ENCODE data around the gene ZNF215. TPM values are rescaled to one million over a fixed set of nuclear protein-coding genes. Genes with fewer than 3 reads are reported as not detected.
"Not testable (repeated sequence)": the region's sequence is repeated elsewhere in the genome, so short reads cannot be mapped to it uniquely, and the experiment has no call there.

Gene ZNF215
- total and polyA plus RNA-seq, 4 donors, result 0.07 to 0.42 (median 0.20) TPM

GRCh38 chr11:6898911-6899310 lies 27.3 kb upstream of the ZNF215 start:
- H3K27ac ChIP-seq (ENCODE audit: low read depth in 1 of 2, low read length in 2 of 2), result no peak overlapping the region
- no peaks in the 10 kb centered on the region for H3K4me1 ChIP-seq (ENCODE audit: control insufficient read depth in 4 of 4, insufficient read depth in 4 of 4, low read length in 3 of 4)
- H3K9me3 ChIP-seq (ENCODE audit: control insufficient read depth in 4 of 4, low read length in 3 of 4), result no peaks in the 10 kb centered on the region
- TF ChIP-seq HNF4G (IDR thresholded peaks at IDR 0.05) (no peak), REST (IDR thresholded peaks at IDR 0.05) (no peak), FOXA2 (IDR thresholded peaks at IDR 0.05) (no peak), GABPA (IDR thresholded peaks at IDR 0.05 in 1 of 2, conservative IDR thresholded peaks at IDR 0.05 in 1 of 2) (no peak), RAD21 (IDR thresholded peaks at IDR 0.05) (no peak), YY1 (IDR thresholded peaks at IDR 0.05) (no peak), JUND (IDR thresholded peaks at IDR 0.05) (no peak), SP1 (IDR thresholded peaks at IDR 0.05) (no peak), FOXA1 (IDR thresholded peaks at IDR 0.05) (no peak), EGR1 (IDR thresholded peaks at IDR 0.05; ENCODE audit: low read depth in 2 of 2) (no peak), RXRA (IDR thresholded peaks at IDR 0.05) (no peak)
- TF ChIP-seq, protein P1, sequence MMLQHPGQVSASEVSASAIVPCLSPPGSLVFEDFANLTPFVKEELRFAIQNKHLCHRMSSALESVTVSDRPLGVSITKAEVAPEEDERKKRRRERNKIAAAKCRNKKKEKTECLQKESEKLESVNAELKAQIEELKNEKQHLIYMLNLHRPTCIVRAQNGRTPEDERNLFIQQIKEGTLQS (IDR thresholded peaks at IDR 0.05), result no peak
- TF ChIP-seq, protein P2, sequence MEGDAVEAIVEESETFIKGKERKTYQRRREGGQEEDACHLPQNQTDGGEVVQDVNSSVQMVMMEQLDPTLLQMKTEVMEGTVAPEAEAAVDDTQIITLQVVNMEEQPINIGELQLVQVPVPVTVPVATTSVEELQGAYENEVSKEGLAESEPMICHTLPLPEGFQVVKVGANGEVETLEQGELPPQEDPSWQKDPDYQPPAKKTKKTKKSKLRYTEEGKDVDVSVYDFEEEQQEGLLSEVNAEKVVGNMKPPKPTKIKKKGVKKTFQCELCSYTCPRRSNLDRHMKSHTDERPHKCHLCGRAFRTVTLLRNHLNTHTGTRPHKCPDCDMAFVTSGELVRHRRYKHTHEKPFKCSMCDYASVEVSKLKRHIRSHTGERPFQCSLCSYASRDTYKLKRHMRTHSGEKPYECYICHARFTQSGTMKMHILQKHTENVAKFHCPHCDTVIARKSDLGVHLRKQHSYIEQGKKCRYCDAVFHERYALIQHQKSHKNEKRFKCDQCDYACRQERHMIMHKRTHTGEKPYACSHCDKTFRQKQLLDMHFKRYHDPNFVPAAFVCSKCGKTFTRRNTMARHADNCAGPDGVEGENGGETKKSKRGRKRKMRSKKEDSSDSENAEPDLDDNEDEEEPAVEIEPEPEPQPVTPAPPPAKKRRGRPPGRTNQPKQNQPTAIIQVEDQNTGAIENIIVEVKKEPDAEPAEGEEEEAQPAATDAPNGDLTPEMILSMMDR (IDR thresholded peaks at IDR 0.05; ENCODE audit: low read depth, low read length, missing input control), result no peak
- H3K9ac ChIP-seq (ENCODE audit: low read depth in 1 of 2, low read length in 2 of 2), result no peak overlapping the region
- H3K27me3 ChIP-seq (ENCODE audit: control insufficient read depth in 4 of 4, insufficient read depth in 4 of 4, low read length in 3 of 4), result peaks cover 0 to 2% (median 0%) of the 10 kb centered on the region in 4 donors
- no peak overlapping the region for H3K4me3 ChIP-seq (ENCODE audit: low read depth in 1 of 3, low read length in 3 of 3)
- DNase-seq (ENCODE audit: low spot score), result no peak
- 26% methylated on average over 1 of the region's 1 CpG for WGBS
- no peaks in the 10 kb centered on the region for H3K36me3 ChIP-seq (ENCODE audit: control insufficient read depth in 4 of 4, insufficient read depth in 3 of 4, low read depth in 1 of 4, low read length in 3 of 4)

DNA sequence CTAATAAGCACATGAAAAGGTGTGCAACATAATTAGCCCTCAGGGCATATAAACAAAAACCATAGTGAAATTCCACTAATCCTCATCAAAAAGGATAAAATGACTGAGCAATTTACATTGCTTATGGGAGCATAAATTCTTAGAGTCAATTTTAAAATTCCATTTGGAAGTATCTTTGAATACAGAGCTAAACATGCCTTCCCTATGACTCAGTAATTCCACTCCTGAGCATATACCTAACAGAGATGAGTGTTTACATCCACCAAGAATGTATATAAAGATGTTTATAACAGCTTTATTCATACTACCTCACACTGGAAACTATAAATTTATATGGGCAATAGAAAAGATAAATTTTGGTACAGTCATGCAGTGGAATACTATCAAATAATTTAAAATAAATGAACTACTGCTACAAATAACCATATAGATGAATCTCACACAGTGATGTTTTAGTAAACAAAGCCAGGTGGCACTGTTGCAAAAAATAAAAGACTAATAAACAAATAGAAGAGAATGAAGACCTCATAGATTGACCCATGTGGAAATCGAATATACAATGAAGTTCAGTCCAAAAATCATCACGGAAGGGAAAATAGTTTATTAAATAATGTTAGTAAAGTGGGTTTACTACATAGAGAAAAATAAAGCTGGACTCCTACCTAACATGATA lies 25.8 kb upstream of the ZNF215 start:
- WGBS, result 61% methylated on average over 2 of the region's 2 CpGs
- no peak overlapping the region for H3K4me3 ChIP-seq (ENCODE audit: low read depth in 1 of 3, low read length in 3 of 3)
- H3K9ac ChIP-seq (ENCODE audit: low read depth in 1 of 2, low read length in 2 of 2), result no peak overlapping the region
- no peak for DNase-seq (ENCODE audit: low spot score)
- no peaks in the 10 kb centered on the region for H3K9me3 ChIP-seq (ENCODE audit: control insufficient read depth in 4 of 4, low read length in 3 of 4)
- no peak overlapping the region for H3K27ac ChIP-seq (ENCODE audit: low read depth in 1 of 2, low read length in 2 of 2)
- H3K36me3 ChIP-seq (ENCODE audit: control insufficient read depth in 4 of 4, insufficient read depth in 3 of 4, low read depth in 1 of 4, low read length in 3 of 4), result no peaks in the 10 kb centered on the region
- TF ChIP-seq FOXA1 (IDR thresholded peaks at IDR 0.05), result no peak
- TF ChIP-seq SP1 (IDR thresholded peaks at IDR 0.05), result no peak
- no peak for TF ChIP-seq YY1 (IDR thresholded peaks at IDR 0.05)
- TF ChIP-seq RXRA (IDR thresholded peaks at IDR 0.05), result no peak
- TF ChIP-seq, protein P1 (IDR thresholded peaks at IDR 0.05), result no peak
- TF ChIP-seq EGR1 (IDR thresholded peaks at IDR 0.05; ENCODE audit: low read depth in 2 of 2), result no peak
- TF ChIP-seq, protein P2 (IDR thresholded peaks at IDR 0.05; ENCODE audit: low read depth, low read length, missing input control), result no peak
- TF ChIP-seq RAD21 (IDR thresholded peaks at IDR 0.05), result no peak
- TF ChIP-seq HNF4A (conservative IDR thresholded peaks at IDR 0.05), result no peak
- no peak for TF ChIP-seq JUND (IDR thresholded peaks at IDR 0.05)
- TF ChIP-seq GABPA (IDR thresholded peaks at IDR 0.05 in 1 of 2, conservative IDR thresholded peaks at IDR 0.05 in 1 of 2), result no peak
- TF ChIP-seq, protein P3, sequence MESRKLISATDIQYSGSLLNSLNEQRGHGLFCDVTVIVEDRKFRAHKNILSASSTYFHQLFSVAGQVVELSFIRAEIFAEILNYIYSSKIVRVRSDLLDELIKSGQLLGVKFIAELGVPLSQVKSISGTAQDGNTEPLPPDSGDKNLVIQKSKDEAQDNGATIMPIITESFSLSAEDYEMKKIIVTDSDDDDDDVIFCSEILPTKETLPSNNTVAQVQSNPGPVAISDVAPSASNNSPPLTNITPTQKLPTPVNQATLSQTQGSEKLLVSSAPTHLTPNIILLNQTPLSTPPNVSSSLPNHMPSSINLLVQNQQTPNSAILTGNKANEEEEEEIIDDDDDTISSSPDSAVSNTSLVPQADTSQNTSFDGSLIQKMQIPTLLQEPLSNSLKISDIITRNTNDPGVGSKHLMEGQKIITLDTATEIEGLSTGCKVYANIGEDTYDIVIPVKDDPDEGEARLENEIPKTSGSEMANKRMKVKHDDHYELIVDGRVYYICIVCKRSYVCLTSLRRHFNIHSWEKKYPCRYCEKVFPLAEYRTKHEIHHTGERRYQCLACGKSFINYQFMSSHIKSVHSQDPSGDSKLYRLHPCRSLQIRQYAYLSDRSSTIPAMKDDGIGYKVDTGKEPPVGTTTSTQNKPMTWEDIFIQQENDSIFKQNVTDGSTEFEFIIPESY (IDR thresholded peaks at IDR 0.05), result no peak
- H3K27me3 ChIP-seq (ENCODE audit: control insufficient read depth in 4 of 4, insufficient read depth in 4 of 4, low read length in 3 of 4), result peaks cover 0 to 2% (median 0%) of the 10 kb centered on the region in 4 donors
- H3K4me1 ChIP-seq (ENCODE audit: control insufficient read depth in 4 of 4, insufficient read depth in 4 of 4, low read length in 3 of 4), result no peaks in the 10 kb centered on the region

DNA sequence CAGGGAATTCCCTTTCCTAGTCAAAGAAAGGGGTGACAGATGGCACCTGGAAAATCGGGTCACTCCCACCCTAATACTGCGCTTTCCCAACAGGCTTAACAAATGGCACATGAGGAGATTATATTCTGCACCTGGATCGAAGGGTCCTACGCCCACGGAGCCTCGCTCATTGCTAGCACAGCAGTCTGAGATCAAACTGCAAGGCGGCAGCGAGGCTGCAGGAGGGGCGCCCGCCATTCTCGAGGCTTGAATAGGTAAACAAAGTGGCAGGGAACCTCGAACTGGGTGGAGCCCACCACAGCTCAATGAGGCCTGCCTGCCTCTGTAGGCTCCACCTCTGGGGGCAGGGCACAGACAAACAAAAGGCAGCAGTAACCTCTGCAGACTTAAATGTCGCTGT lies 21.4 kb upstream of the ZNF215 start:
- H3K9ac ChIP-seq (ENCODE audit: low read depth in 1 of 2, low read length in 2 of 2); H3K27me3 ChIP-seq (ENCODE audit: control insufficient read depth in 4 of 4, insufficient read depth in 4 of 4, low read length in 3 of 4); H3K27ac ChIP-seq (ENCODE audit: low read depth in 1 of 2, low read length in 2 of 2); H3K4me1 ChIP-seq (ENCODE audit: control insufficient read depth in 4 of 4, insufficient read depth in 4 of 4, low read length in 3 of 4); DNase-seq (ENCODE audit: low spot score); H3K36me3 ChIP-seq (ENCODE audit: control insufficient read depth in 4 of 4, insufficient read depth in 3 of 4, low read depth in 1 of 4, low read length in 3 of 4); H3K9me3 ChIP-seq (ENCODE audit: control insufficient read depth in 4 of 4, low read length in 3 of 4); H3K4me3 ChIP-seq (ENCODE audit: low read depth in 1 of 3, low read length in 3 of 3): not testable (repeated sequence)
- 81% methylated on average over 13 of the region's 13 CpGs for WGBS

Data from liver (tissue), 9 donors.